KG1 (cell line): Measurements from ENCODE around the gene RBP7.
A peak's percentile ranks its signal among the peaks of the same experiment; 100 is the strongest.

Experiments used
- DNase-seq: peaks from one replicate; lab custom pipeline; 2025; lab: John Stamatoyannopoulos, UW

The RBP7 gene

GRCh38 chr1:10031461-10031860 is 34.4 kb downstream of the RBP7 start:
- no peak for DNase-seq

- peak; percentile 96 for DNase-seq
Measured at GRCh38 chr1:10032590-10033358, 35.7 kb downstream of the RBP7 start, which contains the start of gene UBE4B. TSS of gene UBE4B (plus strand) at chr1:10032958. CDS start at chr1:10033671, 713 bp downstream.

GRCh38 chr1:10033359-10033845 is 36.4 kb downstream of the RBP7 start:
- DNase-seq = peak; percentile 47

GRCh38 chr1:10042746-10043145 is 45.7 kb downstream of the RBP7 start:
- DNase-seq = no peak

GRCh38 chr1:10045480-10046355 is 48.7 kb downstream of the RBP7 start:
- DNase-seq = no peak

- DNase-seq = no peak
Measured at GRCh38 chr1:10046356-10047085, 49.5 kb downstream of the RBP7 start.

GRCh38 chr1:10048601-10049000 is 51.6 kb downstream of the RBP7 start:
- DNase-seq = no peak

GRCh38 chr1:10050611-10051010 is 53.6 kb downstream of the RBP7 start:
- no peak for DNase-seq

GRCh38 chr1:10051656-10052055 is 54.6 kb downstream of the RBP7 start:
- no peak for DNase-seq

- no peak for DNase-seq
Measured at GRCh38 chr1:10052347-10052746, 55.3 kb downstream of the RBP7 start.

GRCh38 chr1:10054465-10054864 is 57.4 kb downstream of the RBP7 start:
- no peak for DNase-seq

GRCh38 chr1:10056599-10056987 is 59.6 kb downstream of the RBP7 start:
- no peak for DNase-seq

GRCh38 chr1:10057343-10057742 is 60.3 kb downstream of the RBP7 start:
- no peak for DNase-seq

GRCh38 chr1:10057796-10058195 is 60.8 kb downstream of the RBP7 start:
- DNase-seq = no peak

GRCh38 chr1:10059342-10059718 is 62.3 kb downstream of the RBP7 start:
- no peak for DNase-seq

GRCh38 chr1:10060311-10061100 is 63.5 kb downstream of the RBP7 start:
- no peak for DNase-seq

- DNase-seq = no peak
Measured at GRCh38 chr1:10061276-10061675, 64.2 kb downstream of the RBP7 start.

- no peak for DNase-seq
Measured at GRCh38 chr1:10063878-10064277, 66.8 kb downstream of the RBP7 start.

- no peak for DNase-seq
Measured at GRCh38 chr1:10064416-10065343, 67.7 kb downstream of the RBP7 start.

- no peak for DNase-seq
Measured at GRCh38 chr1:10065344-10065685, 68.3 kb downstream of the RBP7 start.
